ENCODE data around the gene PSMC5. TPM values are rescaled to one million over a fixed set of nuclear protein-coding genes. Genes with fewer than 3 reads are reported as not detected.
A peak's percentile ranks its signal among the peaks of the same experiment; 100 is the strongest.
"Not testable (repeated sequence)": the region's sequence is repeated elsewhere in the genome, so short reads cannot be mapped to it uniquely, and the experiment has no call there.

PSMC5 gene
- total and polyA plus RNA-seq, 7 donors: 147 to 380 (median 224) TPM

DNA sequence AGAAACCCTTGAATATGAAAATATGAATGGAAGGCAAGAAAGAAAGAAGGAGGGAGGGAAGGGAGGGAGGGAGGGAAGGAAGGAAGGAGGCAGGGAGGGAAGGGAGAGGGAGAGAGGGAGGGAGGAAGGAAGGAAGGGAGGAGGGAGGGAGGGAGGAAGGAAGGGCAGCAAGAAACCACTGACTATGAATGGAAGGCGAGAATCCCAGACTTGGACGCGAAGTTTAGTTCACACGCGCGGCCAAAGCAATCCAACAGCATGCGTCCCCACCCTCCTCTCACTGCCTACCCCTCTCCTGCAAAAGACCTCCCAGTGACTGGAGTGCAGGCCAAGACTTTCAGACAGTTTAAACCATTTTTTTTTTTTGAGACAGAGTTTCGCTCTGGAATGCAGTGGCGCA is 23.2 kb downstream of the PSMC5 start:
- H3K27ac ChIP-seq: no peak overlapping the region
- 81 to 94% (median 90%) methylated on average over 9 of the region's 9 CpGs for WGBS, 3 donors
- H3K36me3 ChIP-seq (ENCODE audit: insufficient read depth in 1 of 2, low read depth in 1 of 2): no peaks in the 10 kb centered on the region
- TF ChIP-seq, protein P1, sequence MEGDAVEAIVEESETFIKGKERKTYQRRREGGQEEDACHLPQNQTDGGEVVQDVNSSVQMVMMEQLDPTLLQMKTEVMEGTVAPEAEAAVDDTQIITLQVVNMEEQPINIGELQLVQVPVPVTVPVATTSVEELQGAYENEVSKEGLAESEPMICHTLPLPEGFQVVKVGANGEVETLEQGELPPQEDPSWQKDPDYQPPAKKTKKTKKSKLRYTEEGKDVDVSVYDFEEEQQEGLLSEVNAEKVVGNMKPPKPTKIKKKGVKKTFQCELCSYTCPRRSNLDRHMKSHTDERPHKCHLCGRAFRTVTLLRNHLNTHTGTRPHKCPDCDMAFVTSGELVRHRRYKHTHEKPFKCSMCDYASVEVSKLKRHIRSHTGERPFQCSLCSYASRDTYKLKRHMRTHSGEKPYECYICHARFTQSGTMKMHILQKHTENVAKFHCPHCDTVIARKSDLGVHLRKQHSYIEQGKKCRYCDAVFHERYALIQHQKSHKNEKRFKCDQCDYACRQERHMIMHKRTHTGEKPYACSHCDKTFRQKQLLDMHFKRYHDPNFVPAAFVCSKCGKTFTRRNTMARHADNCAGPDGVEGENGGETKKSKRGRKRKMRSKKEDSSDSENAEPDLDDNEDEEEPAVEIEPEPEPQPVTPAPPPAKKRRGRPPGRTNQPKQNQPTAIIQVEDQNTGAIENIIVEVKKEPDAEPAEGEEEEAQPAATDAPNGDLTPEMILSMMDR (IDR thresholded peaks at IDR 0.05): no peak
- DNase-seq: peak in 1 of 2 donors; percentile 20
- H3K27me3 ChIP-seq (ENCODE audit: insufficient read depth in 3 of 3, low read length in 2 of 3): no peaks in the 10 kb centered on the region
- no peak overlapping the region for H3K4me3 ChIP-seq
- ATAC-seq: no peak
- intact Hi-C loops (cut with DNase I): no loop called here
- H3K9me3 ChIP-seq: no peaks in the 10 kb centered on the region
- H3K4me1 ChIP-seq: peaks cover 8% of the 10 kb centered on the region

DNA sequence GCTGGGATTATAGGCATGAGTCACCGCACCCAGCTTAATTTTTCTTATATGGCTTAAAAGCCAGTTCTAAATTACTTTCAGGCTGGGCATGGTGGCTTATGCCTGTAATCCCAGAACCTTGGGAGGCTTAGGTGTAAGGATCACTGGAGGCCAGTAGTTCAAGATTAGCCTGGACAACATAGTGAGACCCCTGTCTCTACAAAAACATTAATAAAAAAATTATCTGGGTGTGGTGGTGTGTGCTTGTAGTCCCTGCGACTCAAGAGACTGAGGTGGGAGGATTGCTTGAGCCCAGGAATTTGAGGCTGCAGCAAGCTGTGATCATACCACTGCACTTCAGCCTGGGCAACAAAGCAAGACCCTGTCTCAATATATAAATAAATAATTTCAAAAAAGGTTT is 26.0 kb downstream of the PSMC5 start:
- Histone ChIP-seq H3K27ac (no peak overlapping the region), H3K9me3 (no peaks in the 10 kb centered on the region), H3K4me1 (peaks cover 6% of the 10 kb centered on the region), H3K27me3 (ENCODE audit: insufficient read depth in 3 of 3, low read length in 2 of 3) (no peaks in the 10 kb centered on the region), H3K36me3 (ENCODE audit: insufficient read depth in 1 of 2, low read depth in 1 of 2) (no peaks in the 10 kb centered on the region), H3K4me3 (no peak overlapping the region)
- intact Hi-C loops (cut with DNase I): no loop called here
- no peak for DNase-seq
- TF ChIP-seq, protein P1 (IDR thresholded peaks at IDR 0.05): no peak
- no peak for ATAC-seq
- WGBS, 3 donors: 83 to 97% (median 92%) methylated on average over 2 of the region's 2 CpGs

DNA sequence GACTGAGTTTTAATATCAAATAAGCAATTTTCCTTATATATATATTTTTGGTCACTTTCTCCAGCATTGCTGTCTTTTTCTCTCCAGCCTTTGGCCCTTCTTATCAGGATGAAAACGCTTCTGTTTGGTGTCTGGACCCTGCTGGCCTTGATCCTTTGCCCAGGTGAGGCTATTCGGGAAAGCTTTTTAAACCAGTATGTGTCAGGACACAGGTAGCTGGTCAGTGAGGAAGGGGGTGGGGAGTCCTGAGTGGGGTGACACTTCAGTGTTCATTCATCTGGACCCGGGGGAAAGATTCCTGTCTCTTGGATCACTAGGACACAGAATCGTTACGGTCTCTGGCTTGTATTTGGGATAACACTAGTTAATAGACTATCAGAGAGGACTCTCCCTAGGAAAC is 27.5 kb downstream of the PSMC5 start:
- H3K4me1 ChIP-seq: no peaks in the 10 kb centered on the region
- DNase-seq (no peak), ATAC-seq (no peak)
- TF ChIP-seq, protein P1 (IDR thresholded peaks at IDR 0.05): no peak
- intact Hi-C loops (cut with DNase I): no loop called here
- H3K27ac ChIP-seq: no peak overlapping the region
- no peaks in the 10 kb centered on the region for H3K9me3 ChIP-seq
- H3K36me3 ChIP-seq (ENCODE audit: insufficient read depth in 1 of 2, low read depth in 1 of 2): no peaks in the 10 kb centered on the region
- H3K4me3 ChIP-seq: no peak overlapping the region
- 83 to 88% (median 87%) methylated on average over 5 of the region's 5 CpGs for WGBS, 3 donors
- H3K27me3 ChIP-seq (ENCODE audit: insufficient read depth in 3 of 3, low read length in 2 of 3): no peaks in the 10 kb centered on the region

DNA sequence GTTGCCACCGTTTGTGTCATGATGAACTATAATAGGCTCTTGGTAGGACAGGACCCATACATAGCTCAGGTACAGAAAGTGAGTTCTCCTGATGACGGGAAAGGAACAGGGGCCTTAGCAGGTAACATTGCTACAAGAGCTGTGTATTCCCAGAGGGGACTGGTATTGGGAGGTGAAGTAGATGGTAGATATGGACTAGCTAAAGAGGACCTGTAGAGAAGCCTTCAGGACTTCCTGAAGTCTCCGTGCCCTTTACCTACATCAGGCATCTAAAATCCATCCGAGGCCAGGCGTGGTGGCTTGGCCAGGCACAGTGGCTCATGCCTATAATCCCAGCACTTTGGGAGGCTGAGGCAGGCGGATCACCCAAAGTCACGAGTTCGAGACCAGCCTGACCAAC is 28.0 kb downstream of the PSMC5 start:
- no peak overlapping the region for H3K4me3 ChIP-seq
- DNase-seq (no peak), ATAC-seq (no peak)
- no peaks in the 10 kb centered on the region for H3K36me3 ChIP-seq (ENCODE audit: insufficient read depth in 1 of 2, low read depth in 1 of 2)
- H3K27ac ChIP-seq: no peak overlapping the region
- intact Hi-C loops (cut with DNase I): no loop called here
- TF ChIP-seq, protein P1 (IDR thresholded peaks at IDR 0.05): no peak
- no peaks in the 10 kb centered on the region for H3K9me3 ChIP-seq
- 93 to 95% (median 94%) methylated on average over 8 of the region's 8 CpGs for WGBS, 3 donors
- no peaks in the 10 kb centered on the region for H3K27me3 ChIP-seq (ENCODE audit: insufficient read depth in 3 of 3, low read length in 2 of 3)
- no peaks in the 10 kb centered on the region for H3K4me1 ChIP-seq

DNA sequence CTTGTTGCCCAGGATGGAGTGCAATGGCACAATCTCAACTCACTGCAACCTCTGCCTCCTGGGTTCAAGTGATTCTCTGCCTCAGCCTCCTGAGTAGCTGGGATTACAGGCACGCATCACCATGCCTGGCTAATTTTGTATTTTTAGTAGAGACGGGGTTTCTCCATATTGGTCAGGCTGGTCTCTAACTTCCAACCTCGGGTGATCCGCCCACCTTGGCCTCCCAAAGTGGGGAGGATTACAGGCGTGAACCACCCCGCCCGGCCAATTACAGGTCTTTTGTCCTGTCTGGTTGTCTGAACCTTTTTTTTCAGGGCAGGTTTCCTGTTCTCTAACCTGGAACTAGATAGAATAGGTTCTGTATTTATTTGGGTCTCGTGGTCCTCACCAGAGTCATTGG is 29.2 kb downstream of the PSMC5 start:
- H3K4me1 ChIP-seq; ATAC-seq; H3K27me3 ChIP-seq (ENCODE audit: insufficient read depth in 3 of 3, low read length in 2 of 3); H3K27ac ChIP-seq; H3K4me3 ChIP-seq; H3K36me3 ChIP-seq (ENCODE audit: insufficient read depth in 1 of 2, low read depth in 1 of 2); H3K9me3 ChIP-seq; intact Hi-C loops (cut with DNase I): not testable (repeated sequence)
- 91 to 94% (median 92%) methylated on average over 8 of the region's 8 CpGs for WGBS, 3 donors
- DNase-seq: peak in 1 of 2 donors; percentile 18

Data from psoas muscle (tissue), 8 donors.